Keratinocyte (primary cell): ENCODE measurements around the gene KMO. TPM values are rescaled to one million over a fixed set of nuclear protein-coding genes. Genes with fewer than 3 reads are reported as not detected.

Experiments used
- DNase-seq: peaks from one replicate; pipeline ENCODE4 v3.0.0-alpha.2; 2011; ENCODE audit warnings: low read depth, missing footprints, low spot score
- FAIRE-seq: peaks from 2 replicates; lab custom pipeline; 2011; peaks lifted over from hg19 to GRCh38; lab: Jason Lieb, UNC
- H2AFZ ChIP-seq: 2 replicates; pipeline ENCODE4 v1.6.0; 2012; ENCODE audit warnings: low read length, control low read depth, inconsistent platforms; ENCODE audit not compliant: control insufficient read depth
- H3K27ac ChIP-seq: 2 replicates; pipeline ENCODE4 v1.5.1; 2011; ENCODE audit warnings: low read length; ENCODE audit not compliant: control insufficient read depth, insufficient read depth
- H3K27me3 ChIP-seq: 3 replicates; pipeline ENCODE4 v1.6.0; 2011; ENCODE audit warnings: low read length; ENCODE audit not compliant: control insufficient read depth, insufficient read depth; ENCODE audit errors: extremely low read depth
- H3K36me3 ChIP-seq, 2 experiments: 2 replicates in 1 of 2; 3 replicates in 1 of 2; pipeline ENCODE4 v1.5.1; 2011; ENCODE audit warnings: low read length in 2 of 2, mild to moderate bottlenecking in 1 of 2; ENCODE audit not compliant: control insufficient read depth in 2 of 2, insufficient read depth in 2 of 2; ENCODE audit errors: extremely low read depth in 1 of 2
- H3K4me1 ChIP-seq: 3 replicates; pipeline ENCODE4 v1.5.1; 2011; ENCODE audit warnings: low read length; ENCODE audit not compliant: control insufficient read depth, insufficient read depth; ENCODE audit errors: extremely low read depth
- H3K4me2 ChIP-seq: 3 replicates; pipeline ENCODE4 v1.6.0; 2011; ENCODE audit warnings: low read depth, low read length; ENCODE audit not compliant: control insufficient read depth, insufficient read depth; ENCODE audit errors: extremely low read depth
- H3K4me3 ChIP-seq, 3 experiments: fragments of 200-600 bp in 1 of 3; sonication (generic) in 1 of 3; 2 replicates in 2 of 3; 3 replicates in 1 of 3; pipeline ENCODE4 v1.5.1; 2011 to 2016; ENCODE audit warnings: low read length in 3 of 3, mild to moderate bottlenecking in 3 of 3, control low read depth in 2 of 3, inconsistent platforms in 1 of 3, low read depth in 1 of 3, mixed read lengths in 1 of 3, mixed run types in 1 of 3, moderate library complexity in 1 of 3; ENCODE audit not compliant: control insufficient read depth in 2 of 3, insufficient read depth in 2 of 3; ENCODE audit errors: extremely low read depth in 1 of 3
- H3K79me2 ChIP-seq: 2 replicates; pipeline ENCODE4 v1.6.0; 2012; ENCODE audit warnings: low read length; ENCODE audit not compliant: control insufficient read depth, insufficient read depth
- H3K9ac ChIP-seq: 3 replicates; pipeline ENCODE4 v1.6.0; 2011; ENCODE audit warnings: low read length; ENCODE audit not compliant: control insufficient read depth, insufficient read depth; ENCODE audit errors: extremely low read depth
- H3K9me1 ChIP-seq: 3 replicates; pipeline ENCODE4 v1.6.0; 2011; ENCODE audit warnings: low read length; ENCODE audit not compliant: control insufficient read depth, insufficient read depth; ENCODE audit errors: extremely low read depth
- H3K9me3 ChIP-seq: 2 replicates; pipeline ENCODE4 v1.5.1; 2012; ENCODE audit warnings: low read depth, low read length; ENCODE audit not compliant: control insufficient read depth
- H4K20me1 ChIP-seq: 3 replicates; pipeline ENCODE4 v1.6.0; 2011; ENCODE audit warnings: low read length; ENCODE audit not compliant: control insufficient read depth, insufficient read depth; ENCODE audit errors: extremely low read depth
- CTCF ChIP-seq, 3 experiments: IDR thresholded peaks in 1 of 3; conservative IDR thresholded peaks in 1 of 3; optimal IDR thresholded peaks in 1 of 3; 2 replicates in 2 of 3; 3 replicates in 1 of 3; pipeline versions ENCODE3 to v1.5.1; 2011; ENCODE audit warnings: low read length in 3 of 3, mild to moderate bottlenecking in 3 of 3, moderate library complexity in 2 of 3, control low read depth in 1 of 3, inconsistent platforms in 1 of 3; ENCODE audit not compliant: insufficient read depth in 2 of 3; ENCODE audit errors: extremely low read depth in 1 of 3
- EZH2 ChIP-seq: IDR thresholded peaks from one replicate; pipeline ENCODE4 v1.6.1; 2012; ENCODE audit warnings: inconsistent platforms, mild to moderate bottlenecking, low read length, moderate library complexity
- dilution Hi-C: fragments of 300-500 bp; cut with MboI; formaldehyde crosslinking; loops from one replicate; pipeline ENCODE4 v1.7.0; 2020; ENCODE audit warnings: low sequenced_read_pairs; ENCODE audit not compliant: extremely low pct_ligation_motif_present
- polyA plus RNA-seq, 5 experiments: library from polyadenylated mRNA; depleted of rRNA in 3 of 5; stranded (reverse) in 3 of 5; stranded (forward) in 1 of 5; unstranded in 1 of 5; fragments of >200 nt; gene quantifications; 1 replicate in 1 of 5; 2 replicates in 3 of 5; 3 replicates in 1 of 5; pipeline versions ENCODE4 v1.2.1 to v1.2.3, GENCODE V29; 2011 to 2012; ENCODE audit warnings: missing spikeins in 2 of 5, low read depth in 1 of 5, low replicate concordance in 1 of 5

KMO gene
- polyA plus RNA-seq, 1 donor (not counting 4 experiments of a cell fraction or from before 2014, with no cell fraction given) = 4.7 TPM

GRCh38 chr1:241596633-241597032, 64.5 kb downstream of the KMO start:
- Histone ChIP-seq H4K20me1 (no peaks in the 10 kb centered on the region), H3K27ac (no peak overlapping the region), H3K27me3 (no peaks in the 10 kb centered on the region), H3K9ac (no peak overlapping the region), H3K4me3 (no peak overlapping the region), H3K4me2 (no peak overlapping the region), H2AFZ (no peak overlapping the region), H3K9me1 (no peaks in the 10 kb centered on the region), H3K4me1 (peaks cover 20% of the 10 kb centered on the region), H3K36me3 (peaks cover 3 to 5% of the 10 kb centered on the region in 2 experiments), H3K9me3 (no peaks in the 10 kb centered on the region), H3K79me2 (no peaks in the 10 kb centered on the region)
- dilution Hi-C loops = no loop called here
- FAIRE-seq (no peak), DNase-seq (no peak)
- no peak for TF ChIP-seq EZH2
- no peak for TF ChIP-seq CTCF (optimal IDR thresholded peaks at IDR 0.05 in 1 of 3, IDR thresholded peaks at IDR 0.05 in 1 of 3, conservative IDR thresholded peaks at IDR 0.05 in 1 of 3; ENCODE audit: extremely low read depth in 1 of 3, insufficient read depth in 2 of 3, low read length in 3 of 3)

GRCh38 chr1:241598249-241598648, 66.1 kb downstream of the KMO start:
- TF ChIP-seq CTCF (optimal IDR thresholded peaks at IDR 0.05 in 1 of 3, IDR thresholded peaks at IDR 0.05 in 1 of 3, conservative IDR thresholded peaks at IDR 0.05 in 1 of 3; ENCODE audit: extremely low read depth in 1 of 3, insufficient read depth in 2 of 3, low read length in 3 of 3) = no peak
- H3K4me3 ChIP-seq = no peak overlapping the region
- H3K4me1 ChIP-seq = peaks cover 7% of the 10 kb centered on the region
- DNase-seq (no peak), FAIRE-seq (no peak)
- H3K36me3 ChIP-seq = peaks cover 5 to 8% of the 10 kb centered on the region in 2 experiments
- no peaks in the 10 kb centered on the region for H3K9me3 ChIP-seq
- no peak overlapping the region for H3K9ac ChIP-seq
- no peaks in the 10 kb centered on the region for H3K79me2 ChIP-seq
- H3K27ac ChIP-seq = no peak overlapping the region
- no peaks in the 10 kb centered on the region for H3K9me1 ChIP-seq
- dilution Hi-C loops = no loop called here
- H3K4me2 ChIP-seq = no peak overlapping the region
- H4K20me1 ChIP-seq = no peaks in the 10 kb centered on the region
- H2AFZ ChIP-seq = no peak overlapping the region
- H3K27me3 ChIP-seq = no peaks in the 10 kb centered on the region
